CD1c-positive myeloid dendritic cell (primary cell): ENCODE measurements around the gene LILRA6.
"Not testable (repeated sequence)": the region's sequence is repeated elsewhere in the genome, so short reads cannot be mapped to it uniquely, and the experiment has no call there.

ENCODE experiments used
- DNase-seq: peaks from one replicate; pipeline ENCODE4 v3.0.0-alpha.2; 2016; ENCODE audit errors: extremely low spot score

Gene LILRA6

DNA sequence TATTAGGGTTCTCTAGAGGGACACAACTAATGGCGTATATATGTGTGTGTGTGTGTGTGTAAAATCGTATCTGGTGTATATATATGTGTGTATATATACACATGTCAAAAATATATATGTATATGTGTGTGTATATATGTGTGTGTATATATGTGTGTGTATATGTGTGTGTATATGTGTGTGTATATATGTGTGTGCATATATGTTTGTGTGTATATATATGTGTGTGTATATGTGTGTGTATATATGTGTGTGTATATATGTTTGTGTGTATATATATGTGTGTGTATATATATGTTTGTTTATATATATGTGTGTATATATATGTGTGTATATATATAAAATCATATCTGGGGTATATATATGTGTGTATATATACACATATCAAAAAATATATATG is 19.9 kb upstream of the LILRA6 start:
- no peak for DNase-seq

DNA sequence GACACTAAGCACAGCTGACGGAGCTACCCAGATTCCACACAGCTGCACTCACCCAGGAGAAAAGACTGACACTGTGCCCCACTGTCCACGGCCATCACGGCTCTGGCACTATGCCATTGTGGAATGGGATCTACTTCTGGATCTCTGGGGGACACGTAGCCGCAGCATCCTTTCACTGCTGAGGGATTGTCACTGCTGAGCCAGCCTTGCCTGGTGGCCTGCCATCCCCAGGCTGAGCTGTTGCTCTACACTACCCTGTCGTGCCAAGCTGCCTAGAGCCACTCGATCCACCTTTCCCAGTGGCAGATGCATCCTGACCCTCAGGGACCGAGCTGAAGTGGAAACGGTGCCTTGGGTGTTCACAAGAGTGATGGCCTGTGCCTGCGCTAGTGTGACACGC is 19.5 kb upstream of the LILRA6 start:
- DNase-seq = no peak

GRCh38 chr19:54257116-54257480 is 14.5 kb upstream of the LILRA6 start, which contains the start of gene LILRB5:
LILRB5 (minus strand) TSS chr19:54257273; CDS start chr19:54257193, 80 bp downstream.
- no peak for DNase-seq

GRCh38 chr19:54256250-54257115 is 13.9 kb upstream of the LILRA6 start:
- no peak for DNase-seq

DNA sequence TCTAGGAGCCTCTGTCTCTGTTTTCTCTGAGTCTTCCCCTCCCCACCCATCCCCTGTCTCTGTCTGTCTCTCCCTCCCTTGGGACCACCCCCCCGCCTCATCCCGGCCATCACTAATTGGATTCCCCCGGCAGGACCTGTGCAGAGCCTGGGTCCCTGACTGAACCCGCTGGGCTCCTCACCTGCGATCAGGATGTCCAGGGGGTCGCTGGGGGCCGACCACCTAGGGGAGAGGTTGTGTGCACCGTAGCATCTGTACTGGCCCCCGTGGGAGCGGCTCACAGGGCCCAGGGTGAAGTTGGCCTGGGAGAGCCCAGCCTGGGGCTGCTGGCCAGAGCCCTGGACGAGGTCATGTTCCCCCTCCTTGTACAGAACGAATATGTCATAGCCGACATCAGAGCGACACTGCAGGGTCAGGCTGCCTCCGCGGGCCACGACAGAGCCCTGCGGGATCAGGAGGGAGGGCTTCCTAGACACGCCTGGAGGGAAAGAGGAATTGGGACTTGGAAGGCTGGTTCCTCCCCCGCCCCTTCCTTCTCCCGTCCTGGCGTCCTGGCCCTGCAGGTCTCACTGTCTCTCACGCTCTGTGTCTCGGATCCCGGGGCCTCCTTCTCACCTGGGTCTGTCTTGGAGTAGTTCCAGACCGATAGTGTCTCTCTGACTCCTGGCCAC is 12.7 kb upstream of the LILRA6 start:
- DNase-seq = peak; percentile 62

DNA sequence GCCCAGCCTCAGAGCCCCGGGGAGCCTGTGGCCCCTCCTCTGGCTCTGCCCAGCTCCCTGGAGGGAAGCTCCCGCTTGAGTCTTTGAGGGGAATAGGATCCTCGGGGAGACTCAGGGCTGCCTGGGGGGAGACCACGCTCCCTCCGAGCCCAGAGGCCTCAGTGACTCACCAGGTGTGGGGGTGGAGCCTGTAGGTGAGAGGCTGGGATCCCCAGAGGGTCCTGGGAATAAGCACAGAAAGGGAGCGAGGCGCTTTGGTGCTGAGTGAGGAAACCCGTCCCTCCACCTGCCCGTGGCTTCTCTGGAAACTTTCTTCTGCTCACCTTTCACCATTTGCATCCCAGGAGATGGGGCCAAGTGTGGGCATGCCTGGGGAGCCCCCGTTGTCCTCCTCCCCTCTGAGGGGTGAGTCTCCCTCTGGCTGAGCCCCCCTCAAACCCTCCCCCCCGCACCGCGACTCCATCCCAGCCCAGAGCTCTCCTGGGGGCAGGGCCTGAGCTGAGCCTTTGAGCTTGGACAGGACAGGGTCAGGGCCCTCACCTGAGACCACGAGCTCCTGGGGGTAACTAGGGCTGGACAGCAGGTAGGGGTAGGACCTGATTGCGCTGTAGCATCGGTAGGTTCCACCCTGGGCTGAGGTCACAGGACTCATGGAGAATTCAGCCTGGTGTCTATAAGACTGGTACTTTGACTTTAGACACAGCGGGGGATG is 11.8 kb upstream of the LILRA6 start:
- DNase-seq = no peak

GRCh38 chr19:54253331-54254194 is 11.0 kb upstream of the LILRA6 start:
- no peak for DNase-seq

DNA sequence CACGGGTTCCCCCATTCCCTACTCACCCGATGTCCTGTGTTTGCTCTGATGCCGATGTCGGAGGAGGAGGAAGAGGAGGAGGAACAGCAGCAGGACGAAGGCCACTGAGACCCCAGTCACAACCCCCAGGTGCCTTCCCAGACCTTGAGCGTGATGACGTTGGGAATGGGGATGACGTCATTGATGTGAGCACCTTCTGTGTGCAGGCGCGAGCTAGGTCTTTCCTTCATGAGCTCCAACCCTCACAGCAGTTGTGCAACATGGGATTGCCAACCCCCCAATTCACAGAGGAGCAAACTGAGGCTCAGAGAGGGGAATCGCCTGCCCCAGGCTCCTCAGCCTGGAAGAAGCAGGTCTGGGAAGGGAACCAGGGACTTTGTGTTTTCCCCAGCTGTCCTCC is 10.3 kb upstream of the LILRA6 start:
- no peak for DNase-seq

GRCh38 chr19:54252243-54252642 is 9.7 kb upstream of the LILRA6 start:
- no peak for DNase-seq

DNA sequence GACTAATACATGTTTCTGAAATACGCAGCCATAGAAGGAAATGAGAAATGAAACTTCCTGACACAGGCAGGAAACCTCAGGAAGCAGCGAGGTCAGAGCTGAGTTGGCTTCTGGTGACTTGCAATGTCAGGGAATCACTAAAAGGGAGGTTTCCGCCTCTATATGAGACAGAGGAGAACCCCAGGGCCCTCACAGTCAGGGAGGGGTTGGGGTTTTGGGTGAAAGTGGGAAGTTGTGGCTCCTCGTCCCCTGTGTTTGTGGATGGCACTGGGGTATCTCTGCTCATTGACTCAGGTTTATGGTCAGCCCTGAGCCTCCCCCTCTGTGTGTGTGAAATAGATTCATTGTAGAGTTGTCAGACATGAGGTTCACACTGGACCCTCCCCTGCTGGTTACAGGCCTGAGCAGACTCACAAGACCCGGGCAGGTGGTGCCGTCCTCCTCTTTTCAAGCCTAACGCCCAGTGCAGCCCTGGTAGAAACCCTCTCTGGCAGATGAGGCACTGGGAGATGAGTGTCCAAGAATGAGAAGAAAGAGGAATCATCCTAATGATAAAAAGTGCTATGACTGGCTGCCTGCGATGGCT is 5.5 kb upstream of the LILRA6 start:
- peak; percentile 91 for DNase-seq

GRCh38 chr19:54247106-54247930 is 4.7 kb upstream of the LILRA6 start:
- no peak for DNase-seq

DNA sequence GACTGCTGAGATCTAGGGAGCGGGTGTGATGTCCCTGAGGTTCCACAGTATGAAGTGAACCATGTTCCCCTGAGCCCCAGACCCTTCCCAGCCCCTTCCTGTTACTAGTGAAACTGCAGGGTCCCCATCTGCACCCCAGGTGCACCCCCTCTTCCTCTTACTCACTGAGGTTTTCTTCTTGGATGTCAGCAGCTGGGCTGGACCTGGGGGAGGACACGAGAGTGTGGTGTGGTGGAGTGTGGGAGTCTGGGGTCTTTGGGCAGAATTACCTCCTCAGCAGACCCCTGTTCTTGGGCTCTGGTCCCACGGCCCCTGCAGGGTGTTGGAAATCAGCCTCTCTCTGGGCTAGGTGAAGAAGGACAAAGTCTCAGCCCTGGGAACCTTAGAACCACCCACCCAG is 3.3 kb upstream of the LILRA6 start:
- no peak for DNase-seq

DNA sequence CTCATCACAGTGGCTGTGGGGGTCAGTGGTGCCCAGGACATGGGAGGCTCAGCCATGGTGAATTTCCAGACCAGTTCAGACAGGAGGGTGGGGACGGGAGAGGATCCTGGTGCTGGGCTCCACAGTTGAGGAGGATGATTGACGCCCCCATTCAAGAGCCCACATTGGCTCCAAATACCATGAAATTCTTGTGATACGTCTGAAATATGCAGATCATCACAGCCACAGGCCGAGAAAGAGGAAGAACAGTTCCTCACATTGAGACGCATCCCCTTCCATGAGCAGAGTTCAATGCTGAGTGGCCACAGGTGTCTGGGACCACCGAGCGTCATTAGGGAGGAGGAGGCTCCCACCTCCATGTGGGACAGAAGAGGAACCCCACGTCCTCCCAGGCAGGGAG is 1.2 kb upstream of the LILRA6 start:
- DNase-seq = peak; percentile 50

GRCh38 chr19:54242234-54242633 is 356 bp downstream of the LILRA6 start:
- not testable (repeated sequence) for DNase-seq

DNA sequence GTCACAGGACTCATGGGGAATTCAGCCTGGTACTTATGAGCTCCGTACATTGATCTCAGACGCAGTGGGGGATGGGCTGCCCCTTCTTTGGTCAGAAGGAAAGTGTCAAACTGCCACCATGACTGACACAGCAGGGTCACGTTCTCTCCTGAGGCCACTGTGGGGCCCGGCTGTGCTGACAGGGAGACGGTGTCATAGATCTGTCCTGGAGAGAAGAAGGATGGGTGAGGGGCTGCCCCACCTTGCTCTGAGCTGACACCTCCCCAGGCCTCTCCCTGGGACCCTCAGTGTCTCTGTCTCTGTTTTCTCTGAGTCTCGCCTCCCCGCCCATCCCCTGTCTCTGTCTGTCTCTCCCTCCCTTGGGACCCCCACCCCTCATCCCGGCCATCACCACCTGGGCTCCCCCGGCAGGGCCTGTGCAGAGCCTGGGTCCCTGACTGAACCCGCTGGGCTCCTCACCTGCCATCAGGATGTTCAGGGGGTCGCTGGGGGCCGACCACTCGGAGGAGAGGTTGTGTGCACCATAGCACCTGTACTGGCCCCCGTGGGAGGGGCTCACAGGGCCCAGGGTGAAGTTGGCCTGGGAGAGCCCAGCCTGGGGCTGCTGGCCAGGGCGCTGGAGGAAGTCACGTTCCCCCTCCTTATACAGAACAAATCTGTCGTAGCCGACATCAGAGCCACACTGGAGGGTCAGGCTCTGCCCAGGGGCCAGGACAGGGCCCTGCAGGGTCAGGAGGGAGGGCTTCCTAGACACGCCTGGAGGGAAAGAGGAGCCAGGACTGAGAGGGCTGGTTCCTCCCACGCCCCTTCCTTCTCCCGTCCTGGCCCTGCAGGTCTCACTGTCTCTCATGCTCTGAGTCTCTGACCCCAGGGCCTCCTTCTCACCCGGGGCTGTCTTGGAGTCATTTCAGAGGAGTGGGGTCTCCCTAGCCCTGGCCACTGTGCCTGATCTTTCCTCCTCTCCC is 1.9 kb downstream of the LILRA6 start:
- DNase-seq = not testable (repeated sequence)

DNA sequence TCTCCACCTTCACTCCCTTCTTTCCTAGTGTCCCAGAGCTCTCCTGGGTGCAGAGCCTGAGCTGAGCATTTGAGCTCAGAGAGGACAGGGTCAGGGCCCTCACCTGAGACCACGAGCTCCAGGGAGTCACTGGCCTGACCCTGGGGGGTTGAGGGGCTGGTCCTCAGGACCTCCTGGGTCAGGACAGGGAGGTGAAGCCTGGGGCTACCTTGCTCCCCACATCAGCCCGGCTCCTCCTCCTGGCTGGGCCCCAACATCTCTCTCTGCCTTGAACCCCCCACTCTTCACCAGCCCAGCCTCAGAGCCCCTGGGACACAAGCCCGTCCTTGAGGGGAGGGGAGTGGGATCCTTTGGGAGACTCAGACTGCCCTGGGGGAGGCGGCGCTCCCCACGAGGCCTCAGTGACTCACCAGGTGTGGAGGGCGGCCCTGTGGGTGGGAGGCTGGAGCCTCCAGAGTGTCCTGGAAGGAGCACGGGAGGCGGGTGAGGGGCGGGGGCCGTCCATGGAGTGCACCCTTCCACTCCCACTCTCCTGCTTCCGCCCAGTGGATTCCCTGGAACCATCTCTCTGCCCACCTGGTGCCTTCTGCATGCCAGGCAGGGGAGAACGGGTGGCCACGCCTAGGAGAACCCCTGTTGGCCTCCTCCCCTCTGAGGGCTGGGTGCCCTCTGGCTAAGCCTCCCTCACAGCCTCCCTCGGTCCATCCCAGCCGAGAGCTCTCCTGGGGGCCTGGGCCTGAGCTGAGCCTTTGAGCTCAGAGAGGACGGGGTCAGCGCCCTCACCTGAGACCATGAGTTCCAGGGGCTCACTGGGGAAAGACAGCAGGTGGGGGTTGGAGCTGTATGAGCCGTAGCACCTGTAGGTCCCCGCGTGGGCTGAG is 2.9 kb downstream of the LILRA6 start:
- DNase-seq = not testable (repeated sequence)

DNA sequence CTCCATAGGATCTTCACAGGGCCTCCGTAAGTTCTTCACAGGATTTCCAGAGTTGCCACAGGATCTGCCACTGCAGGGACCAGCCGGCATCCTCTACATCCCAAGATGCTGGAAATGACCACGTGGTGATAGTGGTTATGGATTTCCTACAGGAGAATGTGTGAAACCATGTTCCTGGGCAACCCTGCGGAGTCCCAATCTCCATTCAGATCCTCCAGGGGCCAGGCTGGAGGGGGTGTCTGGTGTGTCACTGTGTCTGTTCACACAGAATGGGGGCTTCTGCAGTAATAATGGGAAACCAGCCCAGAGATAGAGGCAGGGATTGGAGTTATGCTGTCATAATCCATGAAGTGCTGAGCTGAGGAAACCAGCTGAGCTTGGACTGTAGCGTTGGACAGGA is 8.6 kb downstream of the LILRA6 start:
- DNase-seq = no peak
